GM23338 (cell line): ENCODE measurements around the gene PPL. TPM values are rescaled to one million over a fixed set of nuclear protein-coding genes. Genes with fewer than 3 reads are reported as not detected.

Experiments used
- ATAC-seq: fragments of 200-7000 bp; cut with Tn5 transposase; 3 replicates; pipeline ENCODE4 v1.9.1; 2020
- DNase-seq: peaks from one replicate; pipeline ENCODE4 v3.0.0-alpha.2; 2015; ENCODE audit warnings: low spot score
- H2AFZ ChIP-seq: fragments of 200-600 bp; sonication (generic); 2 replicates; pipeline ENCODE4 v1.8.0; 2016; ENCODE audit warnings: antibody characterized with exemption, mild to moderate bottlenecking, moderate library complexity
- H3F3A ChIP-seq: fragments of 200-600 bp; sonication (generic); replicated peaks from 2 replicates; pipeline ENCODE4 v1.8.0; 2017; ENCODE audit warnings: antibody characterized with exemption, mixed run types, low read depth
- H3K27ac ChIP-seq: fragments of 200-600 bp; sonication (generic); 2 replicates; pipeline ENCODE4 v1.6.1; 2016; ENCODE audit warnings: low read depth
- H3K27me3 ChIP-seq: fragments of 200-600 bp; sonication (generic); 2 replicates; pipeline ENCODE4 v1.8.0; 2016; ENCODE audit warnings: mild to moderate bottlenecking, mixed run types, moderate library complexity; ENCODE audit not compliant: insufficient read depth
- H3K36me3 ChIP-seq: fragments of 200-600 bp; sonication (generic); 2 replicates; pipeline ENCODE4 v1.8.0; 2016; ENCODE audit warnings: mild to moderate bottlenecking; ENCODE audit not compliant: insufficient read depth
- H3K4me1 ChIP-seq: fragments of 200-600 bp; sonication (generic); 2 replicates; pipeline ENCODE4 v1.8.0; 2016; ENCODE audit warnings: mild to moderate bottlenecking, moderate library complexity; ENCODE audit not compliant: insufficient read depth
- H3K4me2 ChIP-seq: fragments of 200-600 bp; sonication (generic); 2 replicates; pipeline ENCODE4 v1.7.1; 2017; ENCODE audit warnings: mixed run types
- H3K4me3 ChIP-seq: fragments of 200-600 bp; sonication (generic); 2 replicates; pipeline ENCODE4 v1.6.1; 2016; ENCODE audit warnings: mixed run types
- H3K79me2 ChIP-seq: fragments of 200-600 bp; sonication (generic); replicated peaks from 2 replicates; pipeline ENCODE4 v1.8.0; 2017; ENCODE audit warnings: mild to moderate bottlenecking; ENCODE audit not compliant: insufficient read depth
- H3K9me2 ChIP-seq: fragments of 200-600 bp; sonication (generic); 2 replicates; pipeline ENCODE4 v1.8.0; 2017; ENCODE audit not compliant: insufficient read depth
- H4K20me1 ChIP-seq: fragments of 200-600 bp; sonication (generic); replicated peaks from 2 replicates; pipeline ENCODE4 v1.8.0; 2017; ENCODE audit warnings: mild to moderate bottlenecking; ENCODE audit not compliant: insufficient read depth
- H3K27ac Mint-ChIP-seq: 2 replicates; pipeline ENCODE4 v1.8.0; 2020; ENCODE audit warnings: inconsistent platforms, mild to moderate bottlenecking, moderate library complexity, mixed read lengths
- H3K27me3 Mint-ChIP-seq: 3 replicates; pipeline ENCODE4 v1.8.0; 2022; ENCODE audit warnings: low read depth, mild to moderate bottlenecking, moderate library complexity, mixed read lengths, inconsistent platforms; ENCODE audit not compliant: insufficient read depth, poor library complexity
- H3K36me3 Mint-ChIP-seq: 3 replicates; pipeline ENCODE4 v1.8.0; 2021; ENCODE audit warnings: low read depth, mild to moderate bottlenecking, inconsistent platforms, moderate library complexity, mixed read lengths
- H3K4me1 Mint-ChIP-seq: 3 replicates; pipeline ENCODE4 v1.8.0; 2020; ENCODE audit warnings: mild to moderate bottlenecking, inconsistent platforms, mixed read lengths
- H3K4me3 Mint-ChIP-seq: 3 replicates; pipeline ENCODE4 v1.8.0; 2021; ENCODE audit warnings: moderate library complexity, mild to moderate bottlenecking, inconsistent platforms, mixed read lengths
- H3K9me3 Mint-ChIP-seq: 3 replicates; pipeline ENCODE4 v1.8.0; 2020; ENCODE audit warnings: moderate library complexity, mild to moderate bottlenecking, inconsistent platforms, mixed read lengths
- CREB1 ChIP-seq: fragments of 250-450 bp; sonication (Bioruptor Pico); IDR thresholded peaks from 2 replicates; pipeline ENCODE4 v1.5.0; 2020; ENCODE audit warnings: low read depth, mild to moderate bottlenecking, moderate library complexity
- EZH2 ChIP-seq: fragments of 200-600 bp; sonication (generic); IDR thresholded peaks from one replicate; pipeline ENCODE4 v1.8.0; 2017; ENCODE audit warnings: antibody characterized with exemption, mild to moderate bottlenecking, low read depth; ENCODE audit not compliant: unreplicated experiment
- EZH2phosphoT487 ChIP-seq: fragments of 200-600 bp; sonication (generic); IDR thresholded peaks from one replicate; pipeline ENCODE4 v1.8.1; 2018; ENCODE audit warnings: antibody characterized with exemption; ENCODE audit not compliant: unreplicated experiment
- JUNB ChIP-seq: IDR thresholded peaks from one replicate; pipeline ENCODE4 v1.6.1; 2016; ENCODE audit warnings: antibody characterized with exemption; ENCODE audit not compliant: unreplicated experiment
- NANOG ChIP-seq: IDR thresholded peaks from 2 replicates; pipeline ENCODE4 v1.6.1; 2016; ENCODE audit warnings: antibody characterized with exemption, borderline replicate concordance
- POLR2AphosphoS5 ChIP-seq: IDR thresholded peaks from 2 replicates; pipeline ENCODE4 v1.6.1; 2016; ENCODE audit warnings: antibody characterized with exemption, low read depth
- STAT1 ChIP-seq: IDR thresholded peaks from one replicate; pipeline ENCODE4 v1.6.1; 2016; ENCODE audit warnings: antibody characterized with exemption; ENCODE audit not compliant: unreplicated experiment
- ZNF114 ChIP-seq: fragments of 250-450 bp; sonication (Bioruptor Pico); IDR thresholded peaks from 2 replicates; pipeline ENCODE4 v1.5.0; 2020; ENCODE audit warnings: mild to moderate bottlenecking, moderate library complexity
- ZNF331 ChIP-seq: fragments of 250-450 bp; sonication (Bioruptor Pico); IDR thresholded peaks from 2 replicates; pipeline ENCODE4 v1.5.0; 2020; ENCODE audit warnings: low read depth, mild to moderate bottlenecking, moderate library complexity
- polyA plus RNA-seq: library from polyadenylated mRNA; unstranded; fragments of >200 nt; fragmentation: Nextera tagmentation; extraction: Ambion mirVana; gene quantifications from 2 replicates; pipeline ENCODE4 v1.2.1, GENCODE V29; 2016
- total RNA-seq: library from RNA; depleted of rRNA; stranded (reverse); fragments of >200 nt; shearing (Covaris generic); gene quantifications from 2 replicates; pipeline ENCODE4 v1.2.3, GENCODE V29; 2014
- TF ChIP-seq, protein P1 (sequence below), 2 experiments: fragments of 200-600 bp in 1 of 2; sonication (generic) in 1 of 2; conservative IDR thresholded peaks; 2 replicates each; pipeline versions ENCODE4 v1.5.1 to v1.6.1; 2016 to 2017; ENCODE audit warnings: antibody characterized with exemption in 2 of 2, low read depth in 2 of 2, mild to moderate bottlenecking in 2 of 2, moderate library complexity in 1 of 2
- TF ChIP-seq, protein P2 (sequence below): IDR thresholded peaks from one replicate; pipeline ENCODE4 v1.6.1; 2018; ENCODE audit warnings: antibody characterized with exemption; ENCODE audit not compliant: unreplicated experiment
- TF ChIP-seq, protein P3 (sequence below): fragments of 250-450 bp; sonication (Bioruptor Pico); IDR thresholded peaks from 2 replicates; pipeline ENCODE4 v1.5.0; 2020; ENCODE audit warnings: mild to moderate bottlenecking, moderate library complexity

PPL gene
- total and polyA plus RNA-seq, 2 experiments from 2014 or later = 10.6 to 31.7 TPM

DNA sequence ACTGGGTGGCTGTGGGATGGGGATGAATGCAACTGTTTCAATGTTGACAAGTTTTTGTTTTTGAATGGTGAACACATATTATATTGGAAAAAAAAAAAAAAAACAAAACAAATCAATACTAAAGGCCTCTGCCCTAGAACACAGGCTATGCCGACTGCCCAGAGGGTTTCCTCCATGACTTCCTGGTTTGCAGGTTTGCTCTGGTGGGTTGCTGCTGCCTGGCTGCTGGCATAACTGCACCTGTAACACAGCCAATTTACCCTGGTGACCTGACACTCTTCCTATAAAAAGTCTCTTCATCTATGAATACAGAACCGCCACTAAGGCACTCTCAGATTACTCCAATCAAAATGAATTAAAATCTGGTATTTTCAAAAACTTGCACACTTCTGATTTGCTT, 100.2 kb downstream of the PPL start:
- H3K9me2 ChIP-seq = no peaks in the 10 kb centered on the region
- DNase-seq (no peak), ATAC-seq (no peak)
- H3K27me3 ChIP-seq = no peaks in the 10 kb centered on the region
- no peak overlapping the region for H3K27ac ChIP-seq
- H3K4me1 ChIP-seq = no peaks in the 10 kb centered on the region
- H3F3A ChIP-seq = 0 out of 2 replicates have a peak, but pooled peaks cover 16% of the 10 kb centered on the region
- peaks cover 67% of the 10 kb centered on the region for H3K36me3 Mint-ChIP-seq
- H4K20me1 ChIP-seq = peaks cover 11% of the 10 kb centered on the region; the same call in 1 of the 2 replicates
- H3K79me2 ChIP-seq = peaks cover 18% of the 10 kb centered on the region
- no peak overlapping the region for H3K4me2 ChIP-seq
- no peak overlapping the region for H3K4me3 ChIP-seq
- no peak overlapping the region; the same call in 2 of the 3 replicates for H3K4me3 Mint-ChIP-seq
- H3K27ac Mint-ChIP-seq = no peak overlapping the region
- H3K9me3 Mint-ChIP-seq = no peaks in the 10 kb centered on the region
- TF ChIP-seq POLR2AphosphoS5 (no peak), STAT1 (no peak)
- H2AFZ ChIP-seq = no peak overlapping the region
- peaks cover 41% of the 10 kb centered on the region for H3K36me3 ChIP-seq
- H3K4me1 Mint-ChIP-seq = no peaks in the 10 kb centered on the region
- peaks cover 2% of the 10 kb centered on the region for H3K27me3 Mint-ChIP-seq

DNA sequence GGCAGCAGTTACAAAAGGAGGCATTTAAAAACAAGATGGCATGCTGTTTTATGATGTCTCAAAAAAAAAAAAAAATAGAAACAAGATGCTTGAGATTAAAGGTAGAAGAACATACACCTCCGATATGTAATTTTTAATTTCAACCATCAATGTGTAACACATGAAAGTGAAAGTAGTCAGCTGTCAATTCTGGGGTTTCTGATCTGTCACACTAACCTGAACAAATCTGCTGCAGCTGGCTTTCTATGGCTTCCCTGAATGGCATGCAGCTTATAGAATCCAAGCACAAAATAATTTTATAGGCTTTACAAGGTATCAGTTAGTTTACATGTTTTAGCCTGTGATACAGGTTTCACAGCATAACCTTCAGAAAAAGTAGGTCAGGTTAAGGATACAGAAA, 103.4 kb downstream of the PPL start:
- DNase-seq (no peak), ATAC-seq (no peak)
- H3K79me2 ChIP-seq = peaks cover 17% of the 10 kb centered on the region
- no peak overlapping the region for H2AFZ ChIP-seq
- peaks cover 64% of the 10 kb centered on the region for H3K36me3 Mint-ChIP-seq
- H3K4me3 ChIP-seq = no peak overlapping the region
- H3K9me3 Mint-ChIP-seq = no peaks in the 10 kb centered on the region
- no peaks in the 10 kb centered on the region for H3K4me1 ChIP-seq
- no peaks in the 10 kb centered on the region for H3K27me3 ChIP-seq
- H3K4me1 Mint-ChIP-seq = no peaks in the 10 kb centered on the region
- H3F3A ChIP-seq = 0 out of 2 replicates have a peak, but pooled peaks cover 10% of the 10 kb centered on the region
- no peaks in the 10 kb centered on the region for H3K9me2 ChIP-seq
- peaks cover 45% of the 10 kb centered on the region for H3K36me3 ChIP-seq
- no peak overlapping the region for H3K4me3 Mint-ChIP-seq
- H3K27ac Mint-ChIP-seq = no peak overlapping the region
- peaks cover 3% of the 10 kb centered on the region for H3K27me3 Mint-ChIP-seq
- no peak overlapping the region for H3K27ac ChIP-seq
- peaks cover 25% of the 10 kb centered on the region for H4K20me1 ChIP-seq
- H3K4me2 ChIP-seq = no peak overlapping the region
- TF ChIP-seq CREB1 (CRISPR knock-in tag) (no peak), ZNF331 (CRISPR knock-in tag) (no peak), ZNF114 (CRISPR knock-in tag) (no peak), EZH2 (no peak), JUNB (no peak), NANOG (no peak), EZH2phosphoT487 (no peak)
- TF ChIP-seq, protein P1, sequence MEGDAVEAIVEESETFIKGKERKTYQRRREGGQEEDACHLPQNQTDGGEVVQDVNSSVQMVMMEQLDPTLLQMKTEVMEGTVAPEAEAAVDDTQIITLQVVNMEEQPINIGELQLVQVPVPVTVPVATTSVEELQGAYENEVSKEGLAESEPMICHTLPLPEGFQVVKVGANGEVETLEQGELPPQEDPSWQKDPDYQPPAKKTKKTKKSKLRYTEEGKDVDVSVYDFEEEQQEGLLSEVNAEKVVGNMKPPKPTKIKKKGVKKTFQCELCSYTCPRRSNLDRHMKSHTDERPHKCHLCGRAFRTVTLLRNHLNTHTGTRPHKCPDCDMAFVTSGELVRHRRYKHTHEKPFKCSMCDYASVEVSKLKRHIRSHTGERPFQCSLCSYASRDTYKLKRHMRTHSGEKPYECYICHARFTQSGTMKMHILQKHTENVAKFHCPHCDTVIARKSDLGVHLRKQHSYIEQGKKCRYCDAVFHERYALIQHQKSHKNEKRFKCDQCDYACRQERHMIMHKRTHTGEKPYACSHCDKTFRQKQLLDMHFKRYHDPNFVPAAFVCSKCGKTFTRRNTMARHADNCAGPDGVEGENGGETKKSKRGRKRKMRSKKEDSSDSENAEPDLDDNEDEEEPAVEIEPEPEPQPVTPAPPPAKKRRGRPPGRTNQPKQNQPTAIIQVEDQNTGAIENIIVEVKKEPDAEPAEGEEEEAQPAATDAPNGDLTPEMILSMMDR (conservative IDR thresholded peaks at IDR 0.05; ENCODE audit: low read depth in 2 of 2) = no peak
- TF ChIP-seq, protein P2, sequence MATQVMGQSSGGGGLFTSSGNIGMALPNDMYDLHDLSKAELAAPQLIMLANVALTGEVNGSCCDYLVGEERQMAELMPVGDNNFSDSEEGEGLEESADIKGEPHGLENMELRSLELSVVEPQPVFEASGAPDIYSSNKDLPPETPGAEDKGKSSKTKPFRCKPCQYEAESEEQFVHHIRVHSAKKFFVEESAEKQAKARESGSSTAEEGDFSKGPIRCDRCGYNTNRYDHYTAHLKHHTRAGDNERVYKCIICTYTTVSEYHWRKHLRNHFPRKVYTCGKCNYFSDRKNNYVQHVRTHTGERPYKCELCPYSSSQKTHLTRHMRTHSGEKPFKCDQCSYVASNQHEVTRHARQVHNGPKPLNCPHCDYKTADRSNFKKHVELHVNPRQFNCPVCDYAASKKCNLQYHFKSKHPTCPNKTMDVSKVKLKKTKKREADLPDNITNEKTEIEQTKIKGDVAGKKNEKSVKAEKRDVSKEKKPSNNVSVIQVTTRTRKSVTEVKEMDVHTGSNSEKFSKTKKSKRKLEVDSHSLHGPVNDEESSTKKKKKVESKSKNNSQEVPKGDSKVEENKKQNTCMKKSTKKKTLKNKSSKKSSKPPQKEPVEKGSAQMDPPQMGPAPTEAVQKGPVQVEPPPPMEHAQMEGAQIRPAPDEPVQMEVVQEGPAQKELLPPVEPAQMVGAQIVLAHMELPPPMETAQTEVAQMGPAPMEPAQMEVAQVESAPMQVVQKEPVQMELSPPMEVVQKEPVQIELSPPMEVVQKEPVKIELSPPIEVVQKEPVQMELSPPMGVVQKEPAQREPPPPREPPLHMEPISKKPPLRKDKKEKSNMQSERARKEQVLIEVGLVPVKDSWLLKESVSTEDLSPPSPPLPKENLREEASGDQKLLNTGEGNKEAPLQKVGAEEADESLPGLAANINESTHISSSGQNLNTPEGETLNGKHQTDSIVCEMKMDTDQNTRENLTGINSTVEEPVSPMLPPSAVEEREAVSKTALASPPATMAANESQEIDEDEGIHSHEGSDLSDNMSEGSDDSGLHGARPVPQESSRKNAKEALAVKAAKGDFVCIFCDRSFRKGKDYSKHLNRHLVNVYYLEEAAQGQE = no peak
- TF ChIP-seq, protein P3, sequence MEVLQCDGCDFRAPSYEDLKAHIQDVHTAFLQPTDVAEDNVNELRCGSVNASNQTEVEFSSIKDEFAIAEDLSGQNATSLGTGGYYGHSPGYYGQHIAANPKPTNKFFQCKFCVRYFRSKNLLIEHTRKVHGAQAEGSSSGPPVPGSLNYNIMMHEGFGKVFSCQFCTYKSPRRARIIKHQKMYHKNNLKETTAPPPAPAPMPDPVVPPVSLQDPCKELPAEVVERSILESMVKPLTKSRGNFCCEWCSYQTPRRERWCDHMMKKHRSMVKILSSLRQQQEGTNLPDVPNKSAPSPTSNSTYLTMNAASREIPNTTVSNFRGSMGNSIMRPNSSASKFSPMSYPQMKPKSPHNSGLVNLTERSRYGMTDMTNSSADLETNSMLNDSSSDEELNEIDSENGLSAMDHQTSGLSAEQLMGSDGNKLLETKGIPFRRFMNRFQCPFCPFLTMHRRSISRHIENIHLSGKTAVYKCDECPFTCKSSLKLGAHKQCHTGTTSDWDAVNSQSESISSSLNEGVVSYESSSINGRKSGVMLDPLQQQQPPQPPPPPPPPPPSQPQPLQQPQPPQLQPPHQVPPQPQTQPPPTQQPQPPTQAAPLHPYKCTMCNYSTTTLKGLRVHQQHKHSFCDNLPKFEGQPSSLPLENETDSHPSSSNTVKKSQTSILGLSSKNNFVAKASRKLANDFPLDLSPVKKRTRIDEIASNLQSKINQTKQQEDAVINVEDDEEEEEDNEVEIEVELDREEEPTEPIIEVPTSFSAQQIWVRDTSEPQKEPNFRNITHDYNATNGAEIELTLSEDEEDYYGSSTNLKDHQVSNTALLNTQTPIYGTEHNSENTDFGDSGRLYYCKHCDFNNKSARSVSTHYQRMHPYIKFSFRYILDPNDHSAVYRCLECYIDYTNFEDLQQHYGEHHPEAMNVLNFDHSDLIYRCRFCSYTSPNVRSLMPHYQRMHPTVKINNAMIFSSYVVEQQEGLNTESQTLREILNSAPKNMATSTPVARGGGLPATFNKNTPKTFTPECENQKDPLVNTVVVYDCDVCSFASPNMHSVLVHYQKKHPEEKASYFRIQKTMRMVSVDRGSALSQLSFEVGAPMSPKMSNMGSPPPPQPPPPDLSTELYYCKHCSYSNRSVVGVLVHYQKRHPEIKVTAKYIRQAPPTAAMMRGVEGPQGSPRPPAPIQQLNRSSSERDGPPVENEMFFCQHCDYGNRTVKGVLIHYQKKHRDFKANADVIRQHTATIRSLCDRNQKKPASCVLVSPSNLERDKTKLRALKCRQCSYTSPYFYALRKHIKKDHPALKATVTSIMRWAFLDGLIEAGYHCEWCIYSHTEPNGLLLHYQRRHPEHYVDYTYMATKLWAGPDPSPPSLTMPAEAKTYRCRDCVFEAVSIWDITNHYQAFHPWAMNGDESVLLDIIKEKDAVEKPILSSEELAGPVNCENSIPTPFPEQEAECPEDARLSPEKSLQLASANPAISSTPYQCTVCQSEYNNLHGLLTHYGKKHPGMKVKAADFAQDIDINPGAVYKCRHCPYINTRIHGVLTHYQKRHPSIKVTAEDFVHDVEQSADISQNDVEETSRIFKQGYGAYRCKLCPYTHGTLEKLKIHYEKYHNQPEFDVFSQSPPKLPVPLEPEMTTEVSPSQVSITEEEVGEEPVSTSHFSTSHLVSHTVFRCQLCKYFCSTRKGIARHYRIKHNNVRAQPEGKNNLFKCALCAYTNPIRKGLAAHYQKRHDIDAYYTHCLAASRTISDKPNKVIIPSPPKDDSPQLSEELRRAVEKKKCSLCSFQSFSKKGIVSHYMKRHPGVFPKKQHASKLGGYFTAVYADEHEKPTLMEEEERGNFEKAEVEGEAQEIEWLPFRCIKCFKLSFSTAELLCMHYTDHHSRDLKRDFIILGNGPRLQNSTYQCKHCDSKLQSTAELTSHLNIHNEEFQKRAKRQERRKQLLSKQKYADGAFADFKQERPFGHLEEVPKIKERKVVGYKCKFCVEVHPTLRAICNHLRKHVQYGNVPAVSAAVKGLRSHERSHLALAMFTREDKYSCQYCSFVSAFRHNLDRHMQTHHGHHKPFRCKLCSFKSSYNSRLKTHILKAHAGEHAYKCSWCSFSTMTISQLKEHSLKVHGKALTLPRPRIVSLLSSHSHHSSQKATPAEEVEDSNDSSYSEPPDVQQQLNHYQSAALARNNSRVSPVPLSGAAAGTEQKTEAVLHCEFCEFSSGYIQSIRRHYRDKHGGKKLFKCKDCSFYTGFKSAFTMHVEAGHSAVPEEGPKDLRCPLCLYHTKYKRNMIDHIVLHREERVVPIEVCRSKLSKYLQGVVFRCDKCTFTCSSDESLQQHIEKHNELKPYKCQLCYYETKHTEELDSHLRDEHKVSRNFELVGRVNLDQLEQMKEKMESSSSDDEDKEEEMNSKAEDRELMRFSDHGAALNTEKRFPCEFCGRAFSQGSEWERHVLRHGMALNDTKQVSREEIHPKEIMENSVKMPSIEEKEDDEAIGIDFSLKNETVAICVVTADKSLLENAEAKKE = no peak
